Superior temporal gyrus (tissue), 1 donor: ENCODE results near the gene CDH13.

Experiments
- DNase-seq: peaks from one replicate; pipeline ENCODE4 v3.0.0-alpha.2; 2016; ENCODE audit errors: extremely low spot score

CDH13 gene

GRCh38 chr16:82694239-82694874 lies 67.6 kb downstream of the CDH13 start:
- DNase-seq, result no peak

GRCh38 chr16:82695806-82696205 lies 69.0 kb downstream of the CDH13 start:
- DNase-seq, result no peak

- no peak for DNase-seq
These were observed 72.5 kb downstream of the CDH13 start for GRCh38 chr16:82699260-82699659.

GRCh38 chr16:82699711-82700495 lies 73.1 kb downstream of the CDH13 start:
- DNase-seq, result peak; percentile 81

GRCh38 chr16:82700541-82701235 lies 73.9 kb downstream of the CDH13 start:
- no peak for DNase-seq

- no peak for DNase-seq
These were observed 74.7 kb downstream of the CDH13 start for GRCh38 chr16:82701442-82701955.

GRCh38 chr16:82703161-82703560 lies 76.4 kb downstream of the CDH13 start:
- no peak for DNase-seq

GRCh38 chr16:82703871-82704768 lies 77.4 kb downstream of the CDH13 start:
- no peak for DNase-seq

- no peak for DNase-seq
These were observed 83.2 kb downstream of the CDH13 start for GRCh38 chr16:82709987-82710386.

GRCh38 chr16:82713778-82714177 lies 87.0 kb downstream of the CDH13 start:
- no peak for DNase-seq

GRCh38 chr16:82715160-82715559 lies 88.4 kb downstream of the CDH13 start:
- DNase-seq, result no peak

GRCh38 chr16:82715833-82716232 lies 89.1 kb downstream of the CDH13 start:
- no peak for DNase-seq

- DNase-seq, result no peak
These were observed 89.6 kb downstream of the CDH13 start for GRCh38 chr16:82716361-82716855.

GRCh38 chr16:82720414-82720813 lies 93.6 kb downstream of the CDH13 start:
- no peak for DNase-seq

- no peak for DNase-seq
These were observed 99.5 kb downstream of the CDH13 start for GRCh38 chr16:82726306-82726705.

- DNase-seq, result no peak
These were observed 102.1 kb downstream of the CDH13 start for GRCh38 chr16:82728901-82729300.

- DNase-seq, result no peak
These were observed 104.1 kb downstream of the CDH13 start for GRCh38 chr16:82730901-82731300.

- DNase-seq, result no peak
These were observed 105.7 kb downstream of the CDH13 start for GRCh38 chr16:82732461-82732860.

- peak; percentile 55 for DNase-seq
These were observed 108.4 kb downstream of the CDH13 start for GRCh38 chr16:82735186-82735585.

GRCh38 chr16:82735673-82736091 lies 108.9 kb downstream of the CDH13 start:
- DNase-seq, result no peak

GRCh38 chr16:82736224-82736623 lies 109.5 kb downstream of the CDH13 start:
- DNase-seq, result no peak
